Lower lobe of right lung (tissue), 2 donors: ENCODE data around the gene TOR2A. TPM values are rescaled to one million over a fixed set of nuclear protein-coding genes. Genes with fewer than 3 reads are reported as not detected.

ENCODE experiments used
- ATAC-seq, 2 donors: fragments of 200-7000 bp; cut with Tn5 transposase; one replicate each; pipeline ENCODE4 v1.9.1; 2020 to 2022; ENCODE audit warnings: mild to moderate bottlenecking in 2 of 2, moderate library complexity in 2 of 2
- DNase-seq: peaks from one replicate; pipeline ENCODE4 v3.0.0-alpha.2; 2020
- H3K27ac ChIP-seq: fragments of 200-600 bp; one replicate; pipeline ENCODE4 v1.8.0; 2022
- H3K27me3 ChIP-seq: fragments of 200-600 bp; one replicate; pipeline ENCODE4 v1.8.0; 2022; ENCODE audit warnings: low read depth
- H3K36me3 ChIP-seq: fragments of 200-600 bp; one replicate; pipeline ENCODE4 v1.8.0; 2022; ENCODE audit warnings: mild to moderate bottlenecking
- H3K4me1 ChIP-seq: fragments of 200-600 bp; one replicate; pipeline ENCODE4 v1.8.0; 2022
- H3K4me3 ChIP-seq: fragments of 200-600 bp; one replicate; pipeline ENCODE4 v1.8.0; 2022; ENCODE audit warnings: mild to moderate bottlenecking
- H3K9me3 ChIP-seq: fragments of 200-600 bp; one replicate; pipeline ENCODE4 v1.8.0; 2022
- CTCF ChIP-seq: fragments of 200-600 bp; IDR thresholded peaks from one replicate; pipeline ENCODE4 v1.8.0; 2022; ENCODE audit warnings: antibody characterized with exemption, mild to moderate bottlenecking
- intact Hi-C: fragments of 100-400 bp; cut with DNase I; formaldehyde crosslinking; loops from one replicate; pipeline ENCODE4 v1.11.0; 2022
- total RNA-seq: library from RNA; stranded (reverse); fragmentation: NEBNext Ultra II Directional; extraction: Animal tissue kit (Norgen Biotek cat#: 25700); gene quantifications from one replicate; pipeline ENCODE4 v1.2.1, GENCODE V29; 2021
- donor health status: DM: no; HTN: yes; CAD: no; lungs with severe emphysema.

TOR2A gene
- total RNA-seq, 1 donor from 2014 or later, result 16.5 TPM

- Histone ChIP-seq H3K4me3 (no peak overlapping the region), H3K27me3 (no peaks in the 10 kb centered on the region), H3K4me1 (no peaks in the 10 kb centered on the region), H3K27ac (no peak overlapping the region), H3K36me3 (peaks cover 98% of the 10 kb centered on the region), H3K9me3 (no peaks in the 10 kb centered on the region)
- no peak for TF ChIP-seq CTCF
- DNase-seq (no peak), ATAC-seq (no peak)
- intact Hi-C loops, result no loop called here
Measured at GRCh38 chr9:127684576-127684975, 50.5 kb downstream of the TOR2A start.

DNA sequence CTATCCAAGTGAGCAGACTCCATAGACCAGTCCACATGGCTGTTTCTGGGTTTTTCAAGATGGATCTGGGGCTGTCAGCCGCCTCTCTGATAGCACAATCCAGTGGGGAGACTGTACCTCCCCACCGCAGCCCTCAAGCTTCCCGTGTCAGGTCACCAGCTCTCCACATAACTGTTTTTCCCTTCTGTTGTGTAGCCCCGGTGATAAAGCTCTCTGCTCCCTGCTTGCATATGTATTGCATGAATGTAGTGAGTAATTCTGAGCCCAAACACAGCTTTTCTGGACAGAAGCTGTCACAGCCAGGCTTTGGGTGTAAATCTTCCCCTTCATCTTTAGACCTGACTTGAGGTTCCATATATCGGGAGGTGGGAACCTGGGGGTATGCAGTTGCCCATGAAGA lies 51.4 kb downstream of the TOR2A start:
- H3K27me3 ChIP-seq, result no peaks in the 10 kb centered on the region
- no peak overlapping the region for H3K27ac ChIP-seq
- ATAC-seq (no peak), DNase-seq (no peak)
- no peaks in the 10 kb centered on the region for H3K9me3 ChIP-seq
- no peak overlapping the region for H3K4me3 ChIP-seq
- TF ChIP-seq CTCF, result no peak
- no peaks in the 10 kb centered on the region for H3K4me1 ChIP-seq
- H3K36me3 ChIP-seq, result peaks cover 99% of the 10 kb centered on the region
- intact Hi-C loops, result no loop called here

- intact Hi-C loops, result no loop called here
- Histone ChIP-seq H3K36me3 (peaks cover 98% of the 10 kb centered on the region), H3K27ac (no peak overlapping the region), H3K4me1 (no peaks in the 10 kb centered on the region), H3K9me3 (no peaks in the 10 kb centered on the region), H3K27me3 (no peaks in the 10 kb centered on the region), H3K4me3 (no peak overlapping the region)
- TF ChIP-seq CTCF, result no peak
- no peak for DNase-seq
- no peak for ATAC-seq
Measured at GRCh38 chr9:127682351-127683136, 52.5 kb downstream of the TOR2A start.

Other genes with a start within 250 kb of the TOR2A start
- gene STXBP1, start 123.0 kb downstream of the TOR2A start, total RNA-seq, result 88.6 TPM
- gene CFAP157, start 28.3 kb downstream of the TOR2A start, total RNA-seq, result 25.9 TPM
- 9.1 TPM for gene PTRH1, start 19.6 kb downstream of the TOR2A start, total RNA-seq
- gene TTC16, start 19.2 kb downstream of the TOR2A start, total RNA-seq, result 1.3 TPM
- gene SH2D3C, start 43.4 kb upstream of the TOR2A start, total RNA-seq, result 59.4 TPM
- 96.2 TPM for gene CDK9, start 50.7 kb upstream of the TOR2A start, total RNA-seq
- gene FPGS, start 67.6 kb upstream of the TOR2A start, total RNA-seq, result 55.4 TPM
- gene ENG, start 119.4 kb upstream of the TOR2A start, total RNA-seq, result 323 TPM
- 185 TPM for gene AK1, start 142.4 kb upstream of the TOR2A start, total RNA-seq
- gene ST6GALNAC6, start 164.3 kb upstream of the TOR2A start, total RNA-seq, result 82.0 TPM
- gene ST6GALNAC4, start 181.7 kb upstream of the TOR2A start, total RNA-seq, result 45.6 TPM
- 11.5 TPM for gene PIP5KL1, start 195.5 kb upstream of the TOR2A start, total RNA-seq
- gene DPM2, start 202.6 kb upstream of the TOR2A start, total RNA-seq, result 33.7 TPM
- gene EEIG1, start 245.7 kb upstream of the TOR2A start, total RNA-seq, result 36.0 TPM